A673 (cell line): ENCODE data around the gene L3MBTL1. TPM values are rescaled to one million over a fixed set of nuclear protein-coding genes. Genes with fewer than 3 reads are reported as not detected.

Experiments used
- BruUV-seq: library from RNA; stranded (reverse); fragments of 400-500 nt; replicated peaks from 2 replicates; lab custom pipeline; 2021; lab: Mats Ljungman, UMichigan
- CTCF ChIA-PET: fragments of 300-600 bp; sonication (Branson Sonifier 250); formaldehyde crosslinking; loops from one replicate; lab custom pipeline; 2022; ENCODE audit warnings: antibody characterized with exemption; lab: Charles Lee
- POLR2A ChIA-PET: fragments of 300-600 bp; sonication (Branson Sonifier 250); formaldehyde crosslinking; loops from one replicate; lab custom pipeline; 2022; ENCODE audit warnings: antibody characterized with exemption; ENCODE audit not compliant: low non-redundant PET; lab: Charles Lee
- DNase-seq: peaks from one replicate; pipeline ENCODE4 v3.0.0-alpha.2; 2015; ENCODE audit warnings: low spot score
- H3K27ac ChIP-seq: fragments of 200-600 bp; sonication (generic); 2 replicates; pipeline ENCODE4 v1.5.1; 2016; ENCODE audit warnings: mixed run types, low read depth, mild to moderate bottlenecking, mixed read lengths, antibody characterized with exemption, low read length; ENCODE audit not compliant: poor library complexity, severe bottlenecking
- H3K27me3 ChIP-seq: fragments of 200-600 bp; sonication (generic); replicated peaks from 2 replicates; pipeline ENCODE4 v1.6.1; 2017; ENCODE audit warnings: mixed run types, low read depth, mild to moderate bottlenecking, mixed read lengths, antibody characterized with exemption, low read length; ENCODE audit not compliant: insufficient read depth, poor library complexity
- H3K36me3 ChIP-seq: fragments of 200-600 bp; sonication (generic); 2 replicates; pipeline ENCODE4 v1.6.1; 2016; ENCODE audit warnings: mixed run types, mild to moderate bottlenecking, mixed read lengths, antibody characterized with exemption, low read length; ENCODE audit not compliant: insufficient read depth, poor library complexity, severe bottlenecking
- H3K4me1 ChIP-seq: fragments of 200-600 bp; sonication (generic); 2 replicates; pipeline ENCODE4 v1.6.1; 2017; ENCODE audit warnings: mixed run types, mild to moderate bottlenecking, mixed read lengths, antibody characterized with exemption, low read length; ENCODE audit not compliant: insufficient read depth, poor library complexity, severe bottlenecking
- H3K4me3 ChIP-seq: fragments of 200-600 bp; sonication (generic); 2 replicates; pipeline ENCODE4 v1.5.1; 2016; ENCODE audit warnings: low read depth, mixed run types, mild to moderate bottlenecking, mixed read lengths, low read length; ENCODE audit not compliant: poor library complexity, severe bottlenecking
- H3K9me3 ChIP-seq: fragments of 200-600 bp; sonication (generic); 2 replicates; pipeline ENCODE4 v1.6.1; 2016; ENCODE audit warnings: mixed run types, low read depth, mild to moderate bottlenecking, mixed read lengths, antibody characterized with exemption, low read length; ENCODE audit not compliant: poor library complexity, severe bottlenecking
- CTCF ChIP-seq: fragments of 300-800, 200-600 bp; sonication (generic); conservative IDR thresholded peaks from 2 replicates; pipeline ENCODE4 v1.5.1; 2017; ENCODE audit warnings: low read depth, mild to moderate bottlenecking, antibody characterized with exemption, low read length, moderate library complexity, mixed read lengths
- EZH2 ChIP-seq: fragments of 200-600 bp; sonication (generic); IDR thresholded peaks from 2 replicates; pipeline ENCODE4 v1.6.1; 2017; ENCODE audit warnings: borderline replicate concordance, low read depth, mild to moderate bottlenecking, mixed read lengths, antibody characterized with exemption, low read length; ENCODE audit not compliant: poor library complexity, severe bottlenecking
- intact Hi-C: fragments of 100-400 bp; cut with micrococcal nuclease; formaldehyde crosslinking; loops from one replicate; pipeline ENCODE4 v1.10.0; 2022; ENCODE audit not compliant: unreplicated experiment
- total RNA-seq: library from RNA; stranded (reverse); gene quantifications from 2 replicates; pipeline ENCODE4 v1.2.3, GENCODE V29; 2021

The L3MBTL1 gene
- total RNA-seq, 1 experiment from 2014 or later: 8.1 TPM

DNA sequence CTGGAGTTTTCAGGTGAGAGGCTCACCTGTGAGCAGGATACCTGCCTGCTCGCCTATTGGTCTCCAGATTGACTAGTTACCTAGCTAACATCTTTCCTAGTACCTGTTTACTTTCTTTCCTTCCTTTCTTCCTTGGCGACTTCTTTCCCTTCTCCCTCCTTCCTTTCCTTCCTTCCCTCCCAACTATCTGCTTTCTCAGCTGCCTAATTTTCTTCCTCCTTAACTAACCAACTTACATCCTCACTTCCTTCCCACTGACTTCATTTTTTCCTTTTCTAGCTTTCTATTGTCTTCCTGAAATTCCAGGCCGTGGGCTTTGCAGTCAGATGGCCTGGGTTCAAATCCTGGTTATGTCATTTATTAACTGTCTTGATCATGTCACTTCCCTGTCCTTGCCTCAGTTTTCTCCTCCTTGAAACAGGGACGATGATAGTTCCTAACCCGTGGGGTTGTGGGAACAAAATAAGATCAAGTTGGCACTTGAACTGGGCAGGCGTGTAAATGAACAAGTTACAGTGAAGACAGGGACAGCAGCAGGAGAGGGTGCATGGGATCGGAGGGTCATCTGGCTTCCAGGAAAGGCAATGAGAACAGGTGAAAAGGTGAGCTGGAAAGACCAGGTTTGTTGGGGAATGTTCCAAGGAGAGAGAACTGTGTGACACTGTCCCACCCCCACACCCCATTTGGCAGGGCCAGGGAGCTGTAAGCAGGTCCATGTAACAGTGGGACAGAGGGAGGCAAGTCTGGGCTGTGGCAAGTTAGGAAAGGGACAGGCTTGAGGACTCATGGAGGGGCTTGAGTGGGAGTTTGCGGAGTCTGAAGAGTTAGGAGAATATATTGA is 51.9 kb downstream of the L3MBTL1 start:
- POLR2A ChIA-PET: no interaction called here
- Histone ChIP-seq H3K27me3 (no peaks in the 10 kb centered on the region), H3K27ac (no peak overlapping the region), H3K9me3 (no peaks in the 10 kb centered on the region), H3K4me1 (no peaks in the 10 kb centered on the region), H3K4me3 (no peak overlapping the region), H3K36me3 (no peaks in the 10 kb centered on the region)
- DNase-seq: no peak
- no TSS peak for BruUV-seq
- CTCF ChIA-PET: no interaction called here
- intact Hi-C loops: no loop called here
- TF ChIP-seq EZH2: no peak
- TF ChIP-seq CTCF: no peak

GRCh38 chr20:43560974-43561373 is 53.5 kb downstream of the L3MBTL1 start:
- CTCF ChIA-PET: no interaction called here
- H3K27ac ChIP-seq: no peak overlapping the region
- H3K27me3 ChIP-seq: no peaks in the 10 kb centered on the region
- no TSS peak for BruUV-seq
- no peak overlapping the region for H3K4me3 ChIP-seq
- H3K36me3 ChIP-seq: no peaks in the 10 kb centered on the region
- intact Hi-C loops: no loop called here
- H3K9me3 ChIP-seq: no peaks in the 10 kb centered on the region
- no peak for DNase-seq
- POLR2A ChIA-PET: no interaction called here
- no peaks in the 10 kb centered on the region for H3K4me1 ChIP-seq
- TF ChIP-seq EZH2: no peak
- no peak for TF ChIP-seq CTCF

GRCh38 chr20:43563429-43563828 is 55.9 kb downstream of the L3MBTL1 start:
- no peaks in the 10 kb centered on the region for H3K9me3 ChIP-seq
- H3K36me3 ChIP-seq: no peaks in the 10 kb centered on the region
- no peak overlapping the region for H3K4me3 ChIP-seq
- ChIA-PET POLR2A (no interaction called here), CTCF (no interaction called here)
- no peaks in the 10 kb centered on the region for H3K4me1 ChIP-seq
- peak; percentile 5 for DNase-seq
- no peak for TF ChIP-seq EZH2
- 0 out of 2 replicates have a peak, but pooled peaks have one; percentile 18 for TF ChIP-seq CTCF
- no peaks in the 10 kb centered on the region for H3K27me3 ChIP-seq
- BruUV-seq: no TSS peak
- no peak overlapping the region for H3K27ac ChIP-seq
- intact Hi-C loops: no loop called here
